Left ventricle myocardium inferior (tissue), 1 donor: ENCODE measurements around the gene EDIL3. TPM values are rescaled to one million over a fixed set of nuclear protein-coding genes. Genes with fewer than 3 reads are reported as not detected.

ENCODE experiments used
- DNase-seq: peaks from one replicate; pipeline ENCODE4 v3.0.0-alpha.2; 2020
- H3K27ac ChIP-seq: fragments of 200-600 bp; replicated peaks from 2 replicates; pipeline ENCODE4 v1.8.0; 2021
- H3K27me3 ChIP-seq: fragments of 200-600 bp; 2 replicates; pipeline ENCODE4 v1.8.0; 2021; ENCODE audit warnings: low read depth
- H3K36me3 ChIP-seq: fragments of 200-600 bp; 2 replicates; pipeline ENCODE4 v1.8.0; 2021
- H3K4me1 ChIP-seq: fragments of 200-600 bp; 2 replicates; pipeline ENCODE4 v1.8.0; 2021
- H3K4me3 ChIP-seq: fragments of 200-600 bp; 2 replicates; pipeline ENCODE4 v1.8.0; 2021; ENCODE audit warnings: mild to moderate bottlenecking, moderate library complexity
- H3K9me3 ChIP-seq: fragments of 200-600 bp; replicated peaks from 2 replicates; pipeline ENCODE4 v1.8.0; 2021
- CTCF ChIP-seq: fragments of 200-600 bp; IDR thresholded peaks from 2 replicates; pipeline ENCODE4 v1.8.0; 2021; ENCODE audit warnings: antibody characterized with exemption, mild to moderate bottlenecking, borderline replicate concordance
- intact Hi-C: fragments of 100-400 bp; cut with micrococcal nuclease; formaldehyde crosslinking; loops from one replicate; pipeline ENCODE4 v1.11.0; 2022
- total RNA-seq: library from RNA; stranded (reverse); fragmentation: NEBNext Ultra II Directional; extraction: Animal tissue kit (Norgen Biotek cat#: 25700); gene quantifications from one replicate; pipeline ENCODE4 v1.2.1, GENCODE V29; 2021
- donor health status: DM: no; HTN: yes; CAD: no; lungs with severe emphysema.

Gene EDIL3
- total RNA-seq, 1 donor from 2014 or later, result 3.5 TPM

GRCh38 chr5:84364043-84364442 is 20.6 kb downstream of the EDIL3 start:
- H3K4me1 ChIP-seq, result no peaks in the 10 kb centered on the region
- H3K9me3 ChIP-seq, result no peaks in the 10 kb centered on the region
- H3K4me3 ChIP-seq, result no peak overlapping the region
- H3K27me3 ChIP-seq, result no peaks in the 10 kb centered on the region
- no peak for DNase-seq
- H3K27ac ChIP-seq, result no peak overlapping the region
- intact Hi-C loops, result no loop called here
- H3K36me3 ChIP-seq, result no peaks in the 10 kb centered on the region
- TF ChIP-seq CTCF, result no peak

GRCh38 chr5:84362061-84362720 is 22.5 kb downstream of the EDIL3 start:
- no peaks in the 10 kb centered on the region for H3K27me3 ChIP-seq
- H3K4me3 ChIP-seq, result no peak overlapping the region
- H3K4me1 ChIP-seq, result no peaks in the 10 kb centered on the region
- DNase-seq, result no peak
- no peak for TF ChIP-seq CTCF
- no peak overlapping the region for H3K27ac ChIP-seq
- H3K9me3 ChIP-seq, result no peaks in the 10 kb centered on the region
- no peaks in the 10 kb centered on the region for H3K36me3 ChIP-seq
- intact Hi-C loops, result no loop called here

DNA sequence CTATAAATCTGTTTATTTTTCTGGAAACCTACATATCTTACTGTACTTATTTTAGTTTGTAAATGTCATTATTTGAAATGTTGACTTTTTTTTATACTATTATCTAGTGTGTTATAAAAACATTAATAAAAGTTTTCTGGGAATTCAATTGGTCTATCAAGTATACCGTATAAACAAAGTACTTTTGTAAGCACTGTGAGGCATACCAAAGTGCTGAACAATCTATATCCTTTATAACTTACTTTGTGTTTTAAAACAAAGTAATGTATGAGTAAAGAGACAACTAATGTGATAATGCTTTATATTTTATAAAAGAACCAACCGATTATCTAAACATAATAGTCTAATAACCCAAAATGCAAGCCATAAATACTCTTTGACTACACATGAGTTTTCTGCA is 23.1 kb downstream of the EDIL3 start:
- no peak overlapping the region for H3K27ac ChIP-seq
- H3K4me3 ChIP-seq, result no peak overlapping the region
- no peaks in the 10 kb centered on the region for H3K36me3 ChIP-seq
- H3K4me1 ChIP-seq, result no peaks in the 10 kb centered on the region
- intact Hi-C loops, result no loop called here
- no peak for TF ChIP-seq CTCF
- no peaks in the 10 kb centered on the region for H3K27me3 ChIP-seq
- no peak for DNase-seq
- H3K9me3 ChIP-seq, result no peaks in the 10 kb centered on the region

GRCh38 chr5:84360056-84360455 is 24.6 kb downstream of the EDIL3 start:
- no peak for DNase-seq
- intact Hi-C loops, result no loop called here
- Histone ChIP-seq H3K27me3 (no peaks in the 10 kb centered on the region), H3K9me3 (no peaks in the 10 kb centered on the region), H3K4me1 (no peaks in the 10 kb centered on the region), H3K27ac (no peak overlapping the region), H3K36me3 (no peaks in the 10 kb centered on the region), H3K4me3 (no peak overlapping the region)
- TF ChIP-seq CTCF, result no peak

DNA sequence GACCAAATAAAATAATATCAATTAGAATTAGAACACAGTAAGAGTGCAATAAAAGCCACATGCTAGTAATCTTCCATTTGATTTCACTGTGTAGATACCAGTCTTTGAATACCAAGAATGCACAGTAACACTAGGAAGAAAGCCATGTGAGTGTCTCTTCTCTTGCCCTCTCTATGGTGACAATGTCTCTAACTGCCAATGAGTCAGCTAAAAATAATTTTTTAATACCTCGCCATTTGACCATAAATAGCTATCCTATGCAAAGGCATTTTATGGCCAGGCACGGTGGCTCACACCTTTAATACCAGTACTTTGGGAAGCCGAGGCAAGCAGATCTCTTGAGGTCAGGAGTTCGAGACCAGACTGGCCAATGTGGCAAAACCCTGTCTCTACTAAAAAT is 30.6 kb downstream of the EDIL3 start:
- intact Hi-C loops, result no loop called here
- Histone ChIP-seq H3K27ac (no peak overlapping the region), H3K36me3 (no peaks in the 10 kb centered on the region), H3K9me3 (no peaks in the 10 kb centered on the region), H3K4me1 (no peaks in the 10 kb centered on the region), H3K4me3 (no peak overlapping the region), H3K27me3 (no peaks in the 10 kb centered on the region)
- no peak for TF ChIP-seq CTCF
- no peak for DNase-seq

GRCh38 chr5:84344788-84345187 is 39.9 kb downstream of the EDIL3 start:
- intact Hi-C loops, result no loop called here
- Histone ChIP-seq H3K36me3 (no peaks in the 10 kb centered on the region), H3K9me3 (no peaks in the 10 kb centered on the region), H3K27me3 (no peaks in the 10 kb centered on the region), H3K27ac (no peak overlapping the region), H3K4me1 (no peaks in the 10 kb centered on the region), H3K4me3 (no peak overlapping the region)
- DNase-seq, result no peak
- no peak for TF ChIP-seq CTCF
